Natural killer cell treated with Interleukin-12 subunit alpha and Interleukin-12 subunit beta and Interleukin-15 and Interleukin-18, amount 100 ng/mL, for 72 hours (primary cell): Measurements from ENCODE around the gene PARVB. TPM values are rescaled to one million over a fixed set of nuclear protein-coding genes. Genes with fewer than 3 reads are reported as not detected.

Source experiments
- ATAC-seq, 2 donors: fragments of 150-1000 bp; cut with Tn5 transposase in 1 of 2; sonication (Bioruptor Pico), chemical (Tn5 transposase) in 1 of 2; 2 replicates each; pipeline ENCODE4 v1.10.0; 2021
- DNase-seq: peaks from one replicate; pipeline ENCODE4 v3.0.0; 2022; ENCODE audit warnings: low spot score
- H3K27ac Mint-ChIP-seq, 2 donors: 1 replicate in 1 of 2; 2 replicates in 1 of 2; pipeline ENCODE4 v1.8.0; 2022; ENCODE audit warnings: mixed read lengths in 2 of 2, mild to moderate bottlenecking in 1 of 2, moderate library complexity in 1 of 2
- H3K27me3 Mint-ChIP-seq, 2 donors: 1 replicate in 1 of 2; 2 replicates in 1 of 2; pipeline ENCODE4 v1.8.0; 2022; ENCODE audit warnings: mixed read lengths in 2 of 2
- H3K36me3 Mint-ChIP-seq: one replicate; pipeline ENCODE4 v1.8.0; 2022; ENCODE audit warnings: mixed read lengths
- H3K4me1 Mint-ChIP-seq, 2 donors: 1 replicate in 1 of 2; 2 replicates in 1 of 2; pipeline ENCODE4 v1.8.0; 2022; ENCODE audit warnings: low read depth in 2 of 2, mixed read lengths in 2 of 2, mild to moderate bottlenecking in 1 of 2
- H3K4me3 Mint-ChIP-seq: one replicate; pipeline ENCODE4 v1.8.0; 2022; ENCODE audit warnings: mixed read lengths
- H3K9me3 Mint-ChIP-seq: 2 replicates; pipeline ENCODE4 v1.8.0; 2022; ENCODE audit warnings: mixed read lengths
- total RNA-seq, 2 donors: library from RNA; stranded (reverse); gene quantifications; one replicate each; pipeline ENCODE4 v1.2.3, GENCODE V29; 2022

The PARVB gene
- total RNA-seq, 2 donors from 2014 or later, result 16.9 to 61.3 TPM

- DNase-seq, result no peak
- Mint-ChIP-seq H3K9me3 (peaks cover 10% of the 10 kb centered on the region), H3K4me3 (no peak overlapping the region), H3K4me1 (peaks cover 4 to 14% of the 10 kb centered on the region in 2 donors), H3K27ac (no peak overlapping the region), H3K36me3 (peaks cover 17% of the 10 kb centered on the region), H3K27me3 (peaks cover 0 to 6% of the 10 kb centered on the region in 2 donors)
- no peak for ATAC-seq
Observed at GRCh38 chr22:44131989-44132685, 108.0 kb downstream of the PARVB start.

DNA sequence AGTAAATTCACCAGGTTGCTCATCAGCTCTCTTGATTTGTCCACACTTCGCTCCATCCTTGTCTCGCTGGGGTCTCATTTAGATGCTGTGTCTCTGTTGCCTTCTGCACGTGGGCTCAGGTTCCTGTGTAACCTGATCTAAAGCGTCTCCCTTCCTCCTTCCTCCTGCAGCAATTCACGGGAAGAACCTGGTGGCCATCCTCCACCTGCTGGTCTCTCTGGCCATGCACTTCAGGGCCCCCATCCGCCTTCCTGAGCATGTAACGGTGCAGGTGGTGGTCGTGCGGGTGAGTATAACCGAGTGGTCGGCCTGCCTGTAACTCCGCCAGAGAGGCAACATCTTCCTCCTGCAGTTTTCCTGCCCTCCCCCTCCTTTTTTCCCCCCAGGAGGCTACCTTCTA is 108.6 kb downstream of the PARVB start:
- ATAC-seq, result no peak
- Mint-ChIP-seq H3K36me3 (peaks cover 15% of the 10 kb centered on the region), H3K27ac (no peak overlapping the region), H3K9me3 (peaks cover 7% of the 10 kb centered on the region), H3K4me3 (no peak overlapping the region), H3K27me3 (peaks cover 0 to 6% of the 10 kb centered on the region in 2 donors), H3K4me1 (peaks cover 0 to 10% of the 10 kb centered on the region in 2 donors)
- DNase-seq, result no peak

DNA sequence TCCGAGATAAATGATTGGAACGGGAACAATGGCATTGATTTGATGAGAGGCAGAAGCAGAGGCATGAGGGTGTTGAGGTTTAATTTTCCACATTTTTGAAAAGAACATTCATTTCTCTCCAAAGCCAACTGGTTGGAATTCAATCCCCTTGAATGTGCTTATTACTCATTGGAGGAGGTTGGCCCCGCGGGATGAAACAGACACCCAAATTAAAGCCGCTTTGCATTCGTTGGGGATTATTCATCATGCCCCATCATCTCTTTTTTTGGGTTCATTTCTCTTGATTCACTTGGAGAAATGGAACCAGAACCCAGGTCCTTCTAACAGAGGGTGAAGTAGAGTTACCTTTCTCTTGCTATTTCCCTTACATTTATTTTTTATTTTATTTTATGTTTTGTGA is 109.1 kb downstream of the PARVB start:
- Mint-ChIP-seq H3K4me3 (no peak overlapping the region), H3K4me1 (peaks cover 0 to 10% of the 10 kb centered on the region in 2 donors), H3K36me3 (peaks cover 15% of the 10 kb centered on the region), H3K27ac (no peak overlapping the region), H3K27me3 (peaks cover 0 to 6% of the 10 kb centered on the region in 2 donors), H3K9me3 (peaks cover 7% of the 10 kb centered on the region)
- ATAC-seq (no peak), DNase-seq (no peak)

DNA sequence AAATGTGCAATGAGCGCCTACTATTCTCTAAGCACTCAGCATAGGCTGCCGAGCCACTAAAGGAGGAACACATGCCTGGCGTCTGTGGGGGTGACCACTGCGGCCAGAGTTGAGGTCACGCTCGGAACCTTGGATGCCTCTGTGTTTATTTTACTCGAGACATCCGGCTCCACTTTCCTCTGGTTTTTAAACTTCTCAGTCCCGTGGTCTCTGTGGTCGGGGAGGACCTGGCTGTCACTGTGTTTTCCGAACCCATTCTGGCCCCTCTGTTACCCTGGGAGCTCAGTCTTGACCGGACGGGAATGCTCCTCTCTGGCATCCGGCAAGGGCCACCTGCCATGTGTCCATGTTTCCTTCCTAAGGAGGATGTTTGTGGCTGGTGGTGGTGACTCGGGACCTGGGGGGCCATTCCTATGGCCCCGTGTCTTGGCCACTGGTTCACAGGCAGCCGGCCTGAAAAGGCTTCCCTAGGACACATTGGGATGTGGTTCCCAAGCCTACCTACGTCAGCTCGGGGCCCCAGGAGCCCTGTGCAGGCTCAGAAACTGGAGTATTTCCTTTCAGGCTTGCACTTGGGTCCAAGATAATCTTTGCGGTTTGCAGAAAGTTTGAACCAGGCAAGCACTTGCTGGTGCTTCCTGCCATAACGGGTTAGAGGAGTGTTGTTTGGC is 109.9 kb downstream of the PARVB start:
- H3K27me3 Mint-ChIP-seq, result peaks cover 0 to 6% of the 10 kb centered on the region in 2 donors
- peaks cover 7% of the 10 kb centered on the region for H3K9me3 Mint-ChIP-seq
- ATAC-seq (no peak), DNase-seq (no peak)
- no peak overlapping the region for H3K27ac Mint-ChIP-seq
- H3K36me3 Mint-ChIP-seq, result peaks cover 15% of the 10 kb centered on the region
- H3K4me1 Mint-ChIP-seq, result peaks cover 0 to 10% of the 10 kb centered on the region in 2 donors
- H3K4me3 Mint-ChIP-seq, result no peak overlapping the region

- Mint-ChIP-seq H3K27me3 (peaks cover 0 to 6% of the 10 kb centered on the region in 2 donors), H3K4me3 (no peak overlapping the region), H3K36me3 (peaks cover 15% of the 10 kb centered on the region), H3K9me3 (peaks cover 7% of the 10 kb centered on the region), H3K27ac (no peak overlapping the region), H3K4me1 (peaks cover 0 to 10% of the 10 kb centered on the region in 2 donors)
- no peak for DNase-seq
- ATAC-seq, result no peak
Observed at GRCh38 chr22:44136112-44136511, 112.0 kb downstream of the PARVB start.

DNA sequence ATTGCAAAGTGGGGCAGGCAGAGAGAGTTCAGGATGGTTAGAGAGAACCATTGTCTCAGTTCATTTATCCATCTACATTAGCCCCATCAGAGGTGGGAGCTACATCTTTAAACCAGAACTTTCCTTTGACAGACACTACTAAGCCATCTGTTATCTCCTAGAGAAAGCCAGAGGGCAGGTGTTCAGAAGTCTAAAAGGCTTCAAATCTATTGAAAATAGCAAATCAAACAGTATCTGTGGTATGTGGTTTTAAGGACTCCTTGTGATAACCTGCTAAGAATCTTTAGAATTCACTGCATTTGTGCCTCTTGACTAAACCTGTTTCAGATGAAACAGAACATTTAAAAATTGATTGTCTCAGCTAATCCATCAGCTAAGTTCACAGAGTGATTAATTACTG is 112.7 kb downstream of the PARVB start:
- H3K4me3 Mint-ChIP-seq, result no peak overlapping the region
- H3K4me1 Mint-ChIP-seq, result peaks cover 0 to 10% of the 10 kb centered on the region in 2 donors
- H3K9me3 Mint-ChIP-seq, result peaks cover 7% of the 10 kb centered on the region
- H3K27ac Mint-ChIP-seq, result no peak overlapping the region
- peaks cover 15% of the 10 kb centered on the region for H3K36me3 Mint-ChIP-seq
- peaks cover 0 to 3% of the 10 kb centered on the region in 2 donors for H3K27me3 Mint-ChIP-seq
- DNase-seq (no peak), ATAC-seq (no peak)

DNA sequence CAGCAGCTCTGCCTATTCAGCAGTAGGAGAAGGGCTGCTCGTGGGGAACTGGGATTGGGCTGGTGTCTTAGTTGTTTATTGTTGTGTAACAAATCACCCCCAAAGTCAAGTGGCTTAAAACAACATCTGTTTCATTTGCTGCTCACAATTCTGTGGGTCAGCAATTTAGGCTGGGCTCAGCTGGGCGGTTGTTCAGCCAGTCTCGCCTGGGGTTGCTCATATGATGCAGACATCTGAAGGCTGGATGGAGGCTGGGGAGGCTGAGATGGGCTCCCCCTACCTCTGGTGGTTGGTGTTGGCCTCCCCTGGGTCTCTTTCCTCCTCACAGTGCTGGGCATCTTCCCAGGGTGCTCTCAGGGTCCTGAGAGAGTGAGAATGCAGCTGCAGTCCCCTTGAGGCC is 113.3 kb downstream of the PARVB start:
- peaks cover 0 to 10% of the 10 kb centered on the region in 2 donors for H3K4me1 Mint-ChIP-seq
- peaks cover 7% of the 10 kb centered on the region for H3K9me3 Mint-ChIP-seq
- ATAC-seq (no peak), DNase-seq (no peak)
- H3K4me3 Mint-ChIP-seq, result no peak overlapping the region
- peaks cover 0 to 3% of the 10 kb centered on the region in 2 donors for H3K27me3 Mint-ChIP-seq
- no peak overlapping the region for H3K27ac Mint-ChIP-seq
- peaks cover 15% of the 10 kb centered on the region for H3K36me3 Mint-ChIP-seq

DNA sequence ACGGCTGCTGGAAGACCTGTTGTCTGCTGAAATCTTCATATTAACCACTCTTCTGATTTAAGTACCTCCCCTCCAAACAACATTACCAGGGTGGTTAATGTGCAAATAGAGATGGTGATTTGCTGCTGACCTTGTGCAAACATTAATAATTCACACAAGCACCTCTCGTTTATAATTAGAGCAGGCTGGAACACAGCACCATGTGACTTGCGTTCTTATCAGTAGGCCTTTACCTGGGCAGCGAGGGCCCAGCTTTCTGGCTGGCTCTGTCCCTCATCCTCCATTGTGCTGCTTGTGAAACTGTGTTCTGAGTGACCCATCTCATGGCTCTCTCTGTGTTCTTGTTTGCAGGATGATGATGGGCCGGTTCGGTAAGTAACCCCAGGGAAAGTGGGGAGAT is 115.7 kb downstream of the PARVB start:
- no peak for DNase-seq
- peaks cover 0 to 3% of the 10 kb centered on the region in 2 donors for H3K27me3 Mint-ChIP-seq
- peaks cover 15% of the 10 kb centered on the region for H3K36me3 Mint-ChIP-seq
- no peak for ATAC-seq
- H3K27ac Mint-ChIP-seq, result no peak overlapping the region
- no peak overlapping the region for H3K4me3 Mint-ChIP-seq
- peaks cover 0 to 3% of the 10 kb centered on the region in 2 donors for H3K4me1 Mint-ChIP-seq
- peaks cover 7% of the 10 kb centered on the region for H3K9me3 Mint-ChIP-seq

- Mint-ChIP-seq H3K9me3 (no peaks in the 10 kb centered on the region), H3K27me3 (no peaks in the 10 kb centered on the region), H3K4me1 (peaks cover 0 to 4% of the 10 kb centered on the region in 2 donors), H3K27ac (no peak overlapping the region), H3K4me3 (no peak overlapping the region), H3K36me3 (no peaks in the 10 kb centered on the region)
- ATAC-seq (no peak), DNase-seq (no peak)
Observed at GRCh38 chr22:44142421-44143104, 118.5 kb downstream of the PARVB start.

GRCh38 chr22:44143105-44143474 is 119.0 kb downstream of the PARVB start:
- H3K36me3 Mint-ChIP-seq, result no peaks in the 10 kb centered on the region
- H3K4me1 Mint-ChIP-seq, result peaks cover 0 to 4% of the 10 kb centered on the region in 2 donors
- no peaks in the 10 kb centered on the region for H3K27me3 Mint-ChIP-seq
- no peaks in the 10 kb centered on the region for H3K9me3 Mint-ChIP-seq
- ATAC-seq, result no peak
- no peak overlapping the region for H3K4me3 Mint-ChIP-seq
- no peak for DNase-seq
- no peak overlapping the region for H3K27ac Mint-ChIP-seq

DNA sequence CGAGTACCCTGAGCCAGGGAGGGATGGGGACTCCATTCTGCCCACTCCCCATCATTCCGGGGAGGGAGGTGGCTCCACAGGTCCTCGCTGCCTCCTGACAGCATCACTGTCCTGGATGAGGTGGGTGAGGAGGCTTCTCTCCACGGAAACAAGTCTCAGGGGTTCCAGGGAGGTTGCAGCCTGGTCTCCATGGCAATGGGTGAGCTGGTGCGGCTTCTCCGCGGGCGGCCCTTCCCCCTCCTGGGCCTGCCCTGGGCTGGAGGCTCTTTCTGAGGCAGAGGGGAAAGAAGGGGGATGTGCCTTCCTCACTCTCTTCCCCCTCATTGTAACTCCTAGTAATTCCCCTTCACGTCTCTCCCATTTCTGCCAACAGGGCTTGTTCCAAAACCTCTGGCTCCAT is 119.5 kb downstream of the PARVB start:
- no peaks in the 10 kb centered on the region for H3K27me3 Mint-ChIP-seq

DNA sequence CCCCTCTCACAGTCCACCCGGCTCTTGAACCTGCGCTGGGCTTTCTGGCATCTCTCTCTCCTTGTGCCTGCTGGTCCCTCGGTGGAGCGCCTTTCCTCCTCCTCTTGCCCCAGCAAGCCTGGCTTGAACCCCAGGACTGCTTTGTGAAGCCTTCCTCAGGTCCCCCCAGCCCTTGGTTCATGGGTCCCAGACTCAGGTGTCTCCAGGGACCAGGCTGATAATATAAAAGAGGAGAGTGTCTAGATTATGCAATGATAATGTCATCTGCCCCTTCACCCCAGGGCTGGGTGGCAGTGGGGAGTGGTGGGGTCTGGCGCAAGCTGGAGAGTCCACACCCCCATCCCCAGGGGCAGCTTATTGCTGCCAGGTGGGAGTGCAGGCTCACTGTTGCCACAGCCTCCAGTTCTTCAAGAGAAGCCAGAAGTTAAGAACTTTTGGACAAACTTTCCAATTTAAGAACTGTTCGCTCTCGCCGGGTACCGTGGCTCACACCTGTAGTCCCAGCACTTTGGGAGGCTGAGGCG is 120.0 kb downstream of the PARVB start:
- Mint-ChIP-seq H3K27me3 (no peaks in the 10 kb centered on the region), H3K9me3 (no peaks in the 10 kb centered on the region), H3K4me1 (peaks cover 0 to 4% of the 10 kb centered on the region in 2 donors), H3K4me3 (no peak overlapping the region), H3K36me3 (no peaks in the 10 kb centered on the region), H3K27ac (no peak overlapping the region)
- ATAC-seq (no peak), DNase-seq (no peak)

More for the DNA sequence above, 119.5 kb downstream of the PARVB start:
- no peak overlapping the region for H3K4me3 Mint-ChIP-seq
- ATAC-seq, result no peak
- H3K27ac Mint-ChIP-seq, result no peak overlapping the region
- no peaks in the 10 kb centered on the region for H3K9me3 Mint-ChIP-seq
- no peaks in the 10 kb centered on the region for H3K36me3 Mint-ChIP-seq
- H3K4me1 Mint-ChIP-seq, result peaks cover 0 to 4% of the 10 kb centered on the region in 2 donors
- DNase-seq, result no peak

- DNase-seq (no peak), ATAC-seq (no peak)
- Mint-ChIP-seq H3K27me3 (no peaks in the 10 kb centered on the region), H3K4me1 (peaks cover 0 to 4% of the 10 kb centered on the region in 2 donors), H3K4me3 (no peak overlapping the region), H3K27ac (no peak overlapping the region), H3K9me3 (no peaks in the 10 kb centered on the region), H3K36me3 (no peaks in the 10 kb centered on the region)
Observed at GRCh38 chr22:44145544-44145943, 121.4 kb downstream of the PARVB start.
